ENCODE data around the gene ASB7.

Gene ASB7

GRCh38 chr15:100667405-100668347 lies 65.3 kb downstream of the ASB7 start:
- no peak for TF ChIP-seq CTCF (IDR thresholded peaks at IDR 0.05; ENCODE audit: insufficient read depth, low read depth, low read length, missing control alignments)
- H3K4me3 ChIP-seq (ENCODE audit: low read depth, low read length): no peak overlapping the region
- DNase-seq (ENCODE audit: low read depth): no peak

GRCh38 chr15:100668348-100668745 lies 66.0 kb downstream of the ASB7 start:
- no peak for DNase-seq (ENCODE audit: low read depth)
- no peak for TF ChIP-seq CTCF (IDR thresholded peaks at IDR 0.05; ENCODE audit: insufficient read depth, low read depth, low read length, missing control alignments)
- no peak overlapping the region for H3K4me3 ChIP-seq (ENCODE audit: low read depth, low read length)

- no peak for DNase-seq (ENCODE audit: low read depth)
- H3K4me3 ChIP-seq (ENCODE audit: low read depth, low read length): no peak overlapping the region
- no peak for TF ChIP-seq CTCF (IDR thresholded peaks at IDR 0.05; ENCODE audit: insufficient read depth, low read depth, low read length, missing control alignments)
Measured at GRCh38 chr15:100669260-100669659, 66.9 kb downstream of the ASB7 start.

GRCh38 chr15:100670505-100671021 lies 68.2 kb downstream of the ASB7 start:
- no peak for TF ChIP-seq CTCF (IDR thresholded peaks at IDR 0.05; ENCODE audit: insufficient read depth, low read depth, low read length, missing control alignments)

GRCh38 chr15:100671124-100671680 lies 68.8 kb downstream of the ASB7 start:
- TF ChIP-seq CTCF (IDR thresholded peaks at IDR 0.05; ENCODE audit: insufficient read depth, low read depth, low read length, missing control alignments): no peak
- DNase-seq (ENCODE audit: low read depth): no peak
- H3K4me3 ChIP-seq (ENCODE audit: low read depth, low read length): no peak overlapping the region

More at GRCh38 chr15:100670505-100671021, 68.2 kb downstream of the ASB7 start:
- no peak for DNase-seq (ENCODE audit: low read depth)
- H3K4me3 ChIP-seq (ENCODE audit: low read depth, low read length): no peak overlapping the region

- H3K4me3 ChIP-seq (ENCODE audit: low read depth, low read length): no peak overlapping the region
Measured at GRCh38 chr15:100671858-100672543, 69.6 kb downstream of the ASB7 start.

More at GRCh38 chr15:100671858-100672543, 69.6 kb downstream of the ASB7 start:
- no peak for TF ChIP-seq CTCF (IDR thresholded peaks at IDR 0.05; ENCODE audit: insufficient read depth, low read depth, low read length, missing control alignments)
- DNase-seq (ENCODE audit: low read depth): no peak

All from GM12865 (cell line).